ENCODE data around the gene PES1.
"Not testable (repeated sequence)": the region's sequence is repeated elsewhere in the genome, so short reads cannot be mapped to it uniquely, and the experiment has no call there.

The PES1 gene

GRCh38 chr22:30601464-30601863, 9.8 kb upstream of the PES1 start:
- TF ChIP-seq, protein P1, sequence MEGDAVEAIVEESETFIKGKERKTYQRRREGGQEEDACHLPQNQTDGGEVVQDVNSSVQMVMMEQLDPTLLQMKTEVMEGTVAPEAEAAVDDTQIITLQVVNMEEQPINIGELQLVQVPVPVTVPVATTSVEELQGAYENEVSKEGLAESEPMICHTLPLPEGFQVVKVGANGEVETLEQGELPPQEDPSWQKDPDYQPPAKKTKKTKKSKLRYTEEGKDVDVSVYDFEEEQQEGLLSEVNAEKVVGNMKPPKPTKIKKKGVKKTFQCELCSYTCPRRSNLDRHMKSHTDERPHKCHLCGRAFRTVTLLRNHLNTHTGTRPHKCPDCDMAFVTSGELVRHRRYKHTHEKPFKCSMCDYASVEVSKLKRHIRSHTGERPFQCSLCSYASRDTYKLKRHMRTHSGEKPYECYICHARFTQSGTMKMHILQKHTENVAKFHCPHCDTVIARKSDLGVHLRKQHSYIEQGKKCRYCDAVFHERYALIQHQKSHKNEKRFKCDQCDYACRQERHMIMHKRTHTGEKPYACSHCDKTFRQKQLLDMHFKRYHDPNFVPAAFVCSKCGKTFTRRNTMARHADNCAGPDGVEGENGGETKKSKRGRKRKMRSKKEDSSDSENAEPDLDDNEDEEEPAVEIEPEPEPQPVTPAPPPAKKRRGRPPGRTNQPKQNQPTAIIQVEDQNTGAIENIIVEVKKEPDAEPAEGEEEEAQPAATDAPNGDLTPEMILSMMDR (IDR thresholded peaks at IDR 0.05; ENCODE audit: low read depth, low read length, missing control alignments) = no peak
- H3K4me3 ChIP-seq (ENCODE audit: low read depth, low read length) = no peak overlapping the region
- no peak for DNase-seq (ENCODE audit: low read depth)

- H3K4me3 ChIP-seq (ENCODE audit: low read depth, low read length) = no peak overlapping the region
- TF ChIP-seq, protein P1 (IDR thresholded peaks at IDR 0.05; ENCODE audit: low read depth, low read length, missing control alignments) = no peak
- DNase-seq (ENCODE audit: low read depth) = no peak
These were observed 9.2 kb upstream of the PES1 start for GRCh38 chr22:30600921-30601320.

GRCh38 chr22:30598986-30599385, 7.3 kb upstream of the PES1 start:
- H3K4me3 ChIP-seq (ENCODE audit: low read depth, low read length) = no peak overlapping the region
- no peak for DNase-seq (ENCODE audit: low read depth)
- TF ChIP-seq, protein P1 (IDR thresholded peaks at IDR 0.05; ENCODE audit: low read depth, low read length, missing control alignments) = no peak

GRCh38 chr22:30596886-30597285, 5.2 kb upstream of the PES1 start:
- TF ChIP-seq, protein P1 (IDR thresholded peaks at IDR 0.05; ENCODE audit: low read depth, low read length, missing control alignments) = no peak
- DNase-seq (ENCODE audit: low read depth) = no peak

GRCh38 chr22:30596199-30596598, 4.5 kb upstream of the PES1 start:
- DNase-seq (ENCODE audit: low read depth) = no peak
- TF ChIP-seq, protein P1 (IDR thresholded peaks at IDR 0.05; ENCODE audit: low read depth, low read length, missing control alignments) = no peak
- H3K4me3 ChIP-seq (ENCODE audit: low read depth, low read length) = no peak overlapping the region

More at GRCh38 chr22:30596886-30597285, 5.2 kb upstream of the PES1 start:
- H3K4me3 ChIP-seq (ENCODE audit: low read depth, low read length) = no peak overlapping the region

DNA sequence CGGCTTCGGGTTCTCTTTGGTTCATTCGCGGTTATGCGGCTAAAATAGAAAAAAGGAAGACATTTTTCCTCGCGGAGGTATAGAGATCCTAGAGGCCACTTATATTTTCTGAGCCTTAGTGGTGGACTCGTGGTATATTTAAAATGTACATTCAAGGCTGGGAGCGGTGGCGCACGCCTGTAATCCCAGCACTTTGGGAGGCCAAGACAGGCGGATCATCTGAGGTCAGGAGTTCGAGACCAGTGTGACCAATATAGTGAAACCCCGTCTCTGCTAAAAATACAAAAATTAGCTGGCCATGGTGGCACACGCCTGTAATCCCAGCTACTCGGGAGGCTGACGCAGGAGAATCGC, 627 bp upstream of the PES1 start:
- DNase-seq (ENCODE audit: low read depth); H3K4me3 ChIP-seq (ENCODE audit: low read depth, low read length): not testable (repeated sequence)

DNA sequence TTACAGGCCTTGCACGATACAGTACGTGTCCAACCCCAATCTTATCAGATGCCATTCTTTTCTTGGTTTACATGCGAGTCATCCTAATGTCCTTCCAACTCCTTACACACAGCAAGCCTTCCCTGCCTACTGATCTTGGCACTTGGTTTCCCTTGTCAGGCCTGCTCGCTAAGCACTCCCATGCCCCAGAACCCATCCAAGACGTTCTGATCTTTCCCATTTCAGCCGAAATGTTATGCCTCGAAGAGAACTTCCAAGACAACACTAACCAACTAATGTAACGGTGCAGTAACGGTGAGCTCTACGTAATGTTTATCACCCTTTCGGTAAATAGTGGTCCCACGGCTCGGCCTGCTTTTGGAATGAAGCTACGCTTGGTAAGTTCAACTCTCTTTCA, 521 bp downstream of the PES1 start:
- TF ChIP-seq, protein P1 (IDR thresholded peaks at IDR 0.05; ENCODE audit: low read depth, low read length, missing control alignments) = no peak
- no peak for DNase-seq (ENCODE audit: low read depth)
- peak overlapping the region; percentile 88 for H3K4me3 ChIP-seq (ENCODE audit: low read depth, low read length)

DNA sequence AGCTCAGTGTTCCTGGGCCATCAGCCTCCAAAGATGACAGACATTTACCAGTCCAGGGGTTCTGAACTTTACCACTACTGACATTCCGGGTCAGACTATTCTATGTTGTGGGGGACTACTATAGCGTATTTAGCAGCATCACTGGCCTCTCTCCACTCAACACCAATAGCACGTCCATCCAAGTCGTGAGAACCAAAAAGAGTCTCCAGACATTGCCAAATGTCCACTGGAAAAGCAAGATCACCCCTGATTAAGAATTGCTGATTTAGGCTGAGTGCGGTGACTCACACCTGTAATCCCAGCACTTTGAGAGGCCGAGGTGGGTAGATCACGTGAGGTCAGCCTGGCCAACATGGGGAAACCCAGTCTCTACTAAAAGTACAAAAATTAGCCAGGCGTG, 5.3 kb downstream of the PES1 start:
- no peak overlapping the region for H3K4me3 ChIP-seq (ENCODE audit: low read depth, low read length)
- TF ChIP-seq, protein P1 (IDR thresholded peaks at IDR 0.05; ENCODE audit: low read depth, low read length, missing control alignments) = no peak
- no peak for DNase-seq (ENCODE audit: low read depth)
